C4-2B (cell line): ENCODE data around the gene NUP93.

Experiments
- CTCF ChIP-seq: fragments of 450-650 bp; conservative IDR thresholded peaks from 2 replicates; pipeline ENCODE4 v1.5.1; 2017; ENCODE audit warnings: mild to moderate bottlenecking
- ZFX ChIP-seq: fragments of 450-650 bp; IDR thresholded peaks from 2 replicates; pipeline ENCODE4 v1.6.1; 2017

- no peak for TF ChIP-seq ZFX
- no peak for TF ChIP-seq CTCF
Observed at GRCh38 chr16:56870276-56870888, 140.5 kb downstream of the NUP93 start.
